Cardiac fibroblast (primary cell): ENCODE results near the gene XYLT1.

Experiments
- DNase-seq, 2 donors: peaks; one replicate each; pipeline versions ENCODE4 v3.0.0 to v3.0.0-alpha.2; 2010; ENCODE audit warnings: low read depth in 2 of 2
- H3K4me3 ChIP-seq, 2 donors: replicated peaks in 1 of 2; 1 replicate in 1 of 2; 2 replicates in 1 of 2; pipeline ENCODE4 v1.5.1; 2011; ENCODE audit warnings: low read depth in 2 of 2, low read length in 2 of 2, mild to moderate bottlenecking in 2 of 2, moderate library complexity in 1 of 2
- TF ChIP-seq, protein P1 (sequence below): IDR thresholded peaks from one replicate; pipeline ENCODE4 v1.5.1; 2011; ENCODE audit warnings: low read depth, mild to moderate bottlenecking, low read length, inconsistent platforms

The XYLT1 gene

DNA sequence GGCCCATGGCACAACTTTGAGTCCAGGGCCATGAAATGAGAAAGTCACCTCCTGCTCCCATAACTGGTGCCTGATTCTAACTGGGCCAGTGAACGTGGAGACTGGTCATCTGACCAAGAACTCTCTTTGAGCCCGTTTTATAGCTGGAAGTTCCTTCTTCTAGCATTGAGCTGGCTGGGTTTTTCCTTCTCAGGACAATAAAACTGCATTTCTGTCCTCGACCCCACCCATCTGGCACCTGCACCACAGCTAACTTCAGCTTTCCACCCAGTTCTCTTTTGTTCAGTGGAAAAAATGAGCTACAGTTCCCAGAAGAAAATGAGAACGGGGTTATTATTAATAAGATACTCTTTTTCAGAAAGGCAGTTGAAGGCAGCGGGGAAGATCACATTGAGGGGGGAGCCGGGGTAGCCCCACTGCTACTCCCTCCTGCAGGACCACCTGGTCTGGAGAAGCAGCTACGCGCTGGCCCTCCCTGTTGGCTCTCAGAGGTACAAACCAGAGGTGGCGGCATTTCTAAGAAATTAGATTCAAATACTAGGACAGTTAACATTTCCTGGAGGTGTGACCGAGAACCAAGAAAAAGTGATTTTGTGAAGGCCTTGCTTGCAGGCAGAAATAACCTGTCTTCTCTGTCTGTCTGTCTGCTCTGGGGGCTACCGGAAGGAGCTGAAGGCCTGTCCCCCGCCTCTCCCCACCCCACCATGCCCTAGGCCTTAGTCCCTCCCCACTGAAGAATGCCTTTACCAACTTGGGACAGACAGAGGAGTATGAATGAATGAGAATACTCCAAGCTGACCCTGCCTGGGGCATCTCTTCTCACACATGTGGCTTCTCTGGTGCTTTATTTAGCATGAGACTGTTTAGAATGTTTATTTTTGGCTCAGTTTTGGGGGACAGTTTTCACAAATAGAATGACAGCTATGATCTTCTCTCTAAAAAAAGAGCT is 123.9 kb downstream of the XYLT1 start:
- TF ChIP-seq, protein P1, sequence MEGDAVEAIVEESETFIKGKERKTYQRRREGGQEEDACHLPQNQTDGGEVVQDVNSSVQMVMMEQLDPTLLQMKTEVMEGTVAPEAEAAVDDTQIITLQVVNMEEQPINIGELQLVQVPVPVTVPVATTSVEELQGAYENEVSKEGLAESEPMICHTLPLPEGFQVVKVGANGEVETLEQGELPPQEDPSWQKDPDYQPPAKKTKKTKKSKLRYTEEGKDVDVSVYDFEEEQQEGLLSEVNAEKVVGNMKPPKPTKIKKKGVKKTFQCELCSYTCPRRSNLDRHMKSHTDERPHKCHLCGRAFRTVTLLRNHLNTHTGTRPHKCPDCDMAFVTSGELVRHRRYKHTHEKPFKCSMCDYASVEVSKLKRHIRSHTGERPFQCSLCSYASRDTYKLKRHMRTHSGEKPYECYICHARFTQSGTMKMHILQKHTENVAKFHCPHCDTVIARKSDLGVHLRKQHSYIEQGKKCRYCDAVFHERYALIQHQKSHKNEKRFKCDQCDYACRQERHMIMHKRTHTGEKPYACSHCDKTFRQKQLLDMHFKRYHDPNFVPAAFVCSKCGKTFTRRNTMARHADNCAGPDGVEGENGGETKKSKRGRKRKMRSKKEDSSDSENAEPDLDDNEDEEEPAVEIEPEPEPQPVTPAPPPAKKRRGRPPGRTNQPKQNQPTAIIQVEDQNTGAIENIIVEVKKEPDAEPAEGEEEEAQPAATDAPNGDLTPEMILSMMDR = no peak
- no peak overlapping the region for H3K4me3 ChIP-seq
- DNase-seq = no peak

DNA sequence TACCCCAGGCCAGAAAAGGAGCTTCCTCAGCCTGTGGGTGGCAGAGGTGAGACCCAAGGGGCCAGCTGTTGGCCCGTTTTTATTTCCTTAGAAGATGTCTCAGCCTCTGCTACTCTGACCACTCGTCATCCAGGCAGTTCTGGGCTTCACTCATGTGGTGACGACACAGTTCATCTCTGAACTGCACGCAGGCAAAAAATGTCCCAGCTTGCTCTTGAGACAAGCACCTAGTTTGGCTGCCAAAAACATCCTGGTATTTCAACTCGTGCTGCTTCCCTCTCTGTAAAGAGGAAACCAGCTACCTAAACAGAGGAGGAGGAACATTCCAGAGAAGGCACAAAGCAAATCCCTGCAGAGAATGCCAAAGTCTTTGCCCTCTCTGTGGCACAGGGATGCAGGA is 125.7 kb downstream of the XYLT1 start:
- H3K4me3 ChIP-seq = no peak overlapping the region
- TF ChIP-seq, protein P1 = no peak
- peak; percentile 48 to 54 for DNase-seq

GRCh38 chr16:17343728-17344127 is 127.0 kb downstream of the XYLT1 start:
- no peak overlapping the region for H3K4me3 ChIP-seq
- no peak for DNase-seq
- TF ChIP-seq, protein P1 = no peak

DNA sequence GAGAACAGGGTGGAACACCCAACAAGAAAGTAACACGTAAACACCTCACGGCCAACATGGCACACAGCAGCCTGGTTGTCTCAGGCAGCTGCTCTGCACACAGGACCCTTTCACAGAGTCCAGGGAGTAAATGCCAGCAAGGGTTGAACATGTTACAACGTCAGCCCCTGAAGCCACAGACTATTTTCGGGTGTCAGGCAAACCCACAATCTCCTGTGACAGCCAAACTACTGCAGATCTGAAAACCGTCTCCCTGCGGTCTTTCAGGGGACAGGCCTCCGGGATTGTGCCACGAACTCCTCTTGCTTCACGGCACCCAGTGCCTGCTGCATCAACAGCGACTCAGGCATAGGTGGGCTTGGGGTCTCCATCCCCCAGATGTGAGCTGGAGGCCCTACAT is 127.7 kb downstream of the XYLT1 start:
- H3K4me3 ChIP-seq = no peak overlapping the region
- no peak for DNase-seq
- TF ChIP-seq, protein P1 = no peak

- DNase-seq = no peak
- no peak overlapping the region for H3K4me3 ChIP-seq
- TF ChIP-seq, protein P1 = no peak
These were observed 128.7 kb downstream of the XYLT1 start for GRCh38 chr16:17342031-17342430.

DNA sequence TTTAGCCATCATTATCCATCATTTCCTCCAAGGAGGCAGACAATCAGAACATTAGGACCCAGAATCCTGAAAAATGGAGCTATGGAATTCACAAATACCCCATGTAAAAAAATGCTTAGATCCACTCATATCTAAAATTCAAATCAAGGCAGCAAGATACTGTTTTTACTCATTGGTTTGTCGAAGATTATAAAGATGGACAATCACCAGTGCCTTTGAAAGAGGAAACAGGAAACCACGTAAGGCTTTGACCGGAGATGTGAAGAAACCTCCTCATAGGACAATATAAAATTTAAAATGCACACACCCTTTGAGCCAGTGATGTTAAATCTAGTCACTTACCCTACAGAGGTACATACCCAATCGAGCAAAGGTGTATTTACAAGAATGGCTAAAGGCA is 130.0 kb downstream of the XYLT1 start:
- TF ChIP-seq, protein P1 = no peak
- DNase-seq = no peak
- H3K4me3 ChIP-seq = no peak overlapping the region
